GM10248 (cell line): ENCODE data around the gene ALG8.

Experiments
- CTCF ChIA-PET: fragments of 300-600 bp; sonication (Branson Sonifier 250); formaldehyde crosslinking; extraction: SDS; loops from one replicate; lab custom pipeline; 2021; ENCODE audit warnings: antibody characterized with exemption; lab: Yijun Ruan, JAX
- POLR2A ChIA-PET: fragments of 350-650 bp; sonication (Branson Sonifier 250); formaldehyde crosslinking; extraction: SDS; loops from one replicate; lab custom pipeline; 2020; ENCODE audit warnings: antibody characterized with exemption; lab: Yijun Ruan, JAX
- DNase-seq: peaks from one replicate; pipeline ENCODE4 v3.0.0; 2012; ENCODE audit errors: extremely low spot score
- TF ChIP-seq, protein P1 (sequence below): IDR thresholded peaks from 2 replicates; pipeline ENCODE4 v1.5.1; 2012; ENCODE audit warnings: mild to moderate bottlenecking, low read depth; ENCODE audit errors: extremely low read depth, missing control alignments, control extremely low read depth

ALG8 gene

DNA sequence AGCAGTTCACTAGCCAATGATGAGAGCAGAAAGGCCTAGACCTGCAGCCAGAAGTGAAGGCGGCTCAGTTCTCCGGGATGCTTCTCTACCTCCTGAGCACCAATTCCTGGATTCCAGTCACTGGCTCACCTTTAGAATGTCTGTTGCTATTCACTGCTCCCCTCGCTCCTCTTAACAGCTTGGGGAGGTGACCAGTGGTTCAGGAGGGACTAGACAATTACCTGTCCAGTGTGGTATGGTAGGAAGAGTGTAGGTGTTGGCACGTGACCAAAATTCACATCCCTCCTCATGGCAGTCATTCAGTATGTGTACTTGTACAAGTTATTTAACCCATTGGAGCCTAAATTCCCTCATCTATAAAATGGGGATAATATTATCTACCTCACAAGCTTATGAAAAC is 71.7 kb downstream of the ALG8 start:
- ChIA-PET CTCF (interaction anchor here (1.3 to 1.7 kb wide), 2 partner anchors 9 to 22 kb away, joined by 3 to 5 read pairs; no protein-coding TSS in a partner anchor), POLR2A (no interaction called here)
- DNase-seq: no peak
- TF ChIP-seq, protein P1, sequence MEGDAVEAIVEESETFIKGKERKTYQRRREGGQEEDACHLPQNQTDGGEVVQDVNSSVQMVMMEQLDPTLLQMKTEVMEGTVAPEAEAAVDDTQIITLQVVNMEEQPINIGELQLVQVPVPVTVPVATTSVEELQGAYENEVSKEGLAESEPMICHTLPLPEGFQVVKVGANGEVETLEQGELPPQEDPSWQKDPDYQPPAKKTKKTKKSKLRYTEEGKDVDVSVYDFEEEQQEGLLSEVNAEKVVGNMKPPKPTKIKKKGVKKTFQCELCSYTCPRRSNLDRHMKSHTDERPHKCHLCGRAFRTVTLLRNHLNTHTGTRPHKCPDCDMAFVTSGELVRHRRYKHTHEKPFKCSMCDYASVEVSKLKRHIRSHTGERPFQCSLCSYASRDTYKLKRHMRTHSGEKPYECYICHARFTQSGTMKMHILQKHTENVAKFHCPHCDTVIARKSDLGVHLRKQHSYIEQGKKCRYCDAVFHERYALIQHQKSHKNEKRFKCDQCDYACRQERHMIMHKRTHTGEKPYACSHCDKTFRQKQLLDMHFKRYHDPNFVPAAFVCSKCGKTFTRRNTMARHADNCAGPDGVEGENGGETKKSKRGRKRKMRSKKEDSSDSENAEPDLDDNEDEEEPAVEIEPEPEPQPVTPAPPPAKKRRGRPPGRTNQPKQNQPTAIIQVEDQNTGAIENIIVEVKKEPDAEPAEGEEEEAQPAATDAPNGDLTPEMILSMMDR: no peak

DNA sequence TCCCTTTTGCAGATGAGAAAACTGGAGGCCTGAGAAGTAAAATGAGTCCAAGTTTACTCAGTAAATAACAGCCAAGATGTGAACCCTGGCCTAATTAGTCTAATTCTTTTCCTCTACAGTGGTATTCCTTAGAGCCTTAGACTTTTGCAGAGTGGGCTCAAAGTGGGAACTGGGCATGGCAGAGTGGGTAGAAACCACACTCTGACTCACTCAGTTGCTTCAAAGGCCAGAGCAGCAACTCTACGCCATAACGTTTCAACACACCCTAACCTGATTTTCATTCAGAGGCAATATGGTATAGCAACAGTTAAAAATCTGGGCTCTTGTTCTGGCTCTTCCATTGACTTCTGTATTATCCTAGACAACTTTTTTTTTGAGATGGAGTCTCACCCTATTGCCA is 73.0 kb downstream of the ALG8 start:
- no peak for DNase-seq
- ChIA-PET CTCF (interaction anchor here (0.9 to 1.9 kb wide), 2 partner anchors 10 to 21 kb away, joined by 4 to 7 read pairs; no protein-coding TSS in a partner anchor), POLR2A (no interaction called here)
- TF ChIP-seq, protein P1: no peak

DNA sequence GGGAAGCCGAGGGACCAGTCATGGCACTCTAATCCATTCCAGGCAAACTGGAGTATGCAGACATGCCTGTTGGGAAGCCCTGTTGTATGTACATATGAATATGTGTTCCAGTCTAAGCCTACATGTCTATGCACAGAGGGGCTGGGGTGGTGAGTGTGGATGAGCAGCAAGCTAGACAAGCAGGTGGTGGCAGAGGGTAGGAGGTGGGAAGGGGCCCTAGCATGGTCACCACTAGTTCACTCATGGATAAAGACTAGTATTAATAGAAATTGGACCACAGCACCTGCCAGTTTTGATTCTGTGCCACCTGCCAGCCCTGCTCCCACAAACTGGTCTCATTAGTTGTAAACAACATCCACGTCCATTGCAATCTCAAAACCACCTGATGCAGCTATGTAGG is 74.2 kb downstream of the ALG8 start:
- DNase-seq: no peak
- CTCF ChIA-PET: interaction anchor here (0.9 to 1.9 kb wide), 2 partner anchors 11 to 20 kb away, joined by 4 to 7 read pairs; no protein-coding TSS in a partner anchor
- POLR2A ChIA-PET: no interaction called here
- TF ChIP-seq, protein P1: no peak

DNA sequence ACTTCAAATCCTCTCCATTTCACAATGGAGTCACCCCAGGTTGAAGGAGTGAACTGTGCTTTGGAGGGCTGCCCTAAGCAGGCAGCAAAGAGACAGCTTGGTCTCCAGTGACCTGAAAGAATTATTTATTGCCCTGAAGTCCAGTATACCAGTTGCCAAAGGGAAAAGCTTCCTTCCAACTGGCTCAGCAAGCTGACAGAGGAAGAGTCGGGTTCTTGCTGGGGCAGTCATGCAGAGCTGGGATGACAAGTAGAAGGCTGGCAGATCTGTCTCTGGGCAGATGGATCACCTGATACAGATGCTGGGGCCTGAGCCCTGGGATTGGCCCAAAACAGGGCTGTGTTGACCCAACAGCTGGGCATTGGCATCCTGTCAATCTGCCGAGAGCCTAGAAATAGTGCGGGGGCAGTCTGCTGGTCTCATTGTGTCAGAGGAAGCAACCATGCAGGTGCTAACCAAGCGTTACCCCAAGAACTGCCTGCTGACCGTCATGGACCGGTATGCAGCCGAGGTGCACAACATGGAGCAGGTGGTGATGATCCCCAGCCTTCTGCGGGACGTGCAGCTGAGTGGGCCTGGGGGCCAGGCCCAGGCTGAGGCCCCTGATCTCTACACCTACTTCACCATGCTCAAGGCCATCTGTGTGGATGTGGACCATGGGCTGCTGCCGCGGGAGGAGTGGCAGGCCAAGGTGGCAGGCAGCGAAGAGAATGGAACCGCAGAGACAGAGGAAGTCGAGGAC is 75.8 kb downstream of the ALG8 start, which contains the start of gene THRSP:
Gene THRSP (plus strand): TSS at position 422 of the 742 bp plus-strand sequence. CDS start 21 bp downstream, at position 443.
- ChIA-PET POLR2A (no interaction called here), CTCF (interaction anchor here (1.0 to 1.3 kb wide), 2 partner anchors 17 to 18 kb away, joined by 3 to 6 read pairs; no protein-coding TSS in a partner anchor)
- DNase-seq: no peak
- TF ChIP-seq, protein P1: no peak

DNA sequence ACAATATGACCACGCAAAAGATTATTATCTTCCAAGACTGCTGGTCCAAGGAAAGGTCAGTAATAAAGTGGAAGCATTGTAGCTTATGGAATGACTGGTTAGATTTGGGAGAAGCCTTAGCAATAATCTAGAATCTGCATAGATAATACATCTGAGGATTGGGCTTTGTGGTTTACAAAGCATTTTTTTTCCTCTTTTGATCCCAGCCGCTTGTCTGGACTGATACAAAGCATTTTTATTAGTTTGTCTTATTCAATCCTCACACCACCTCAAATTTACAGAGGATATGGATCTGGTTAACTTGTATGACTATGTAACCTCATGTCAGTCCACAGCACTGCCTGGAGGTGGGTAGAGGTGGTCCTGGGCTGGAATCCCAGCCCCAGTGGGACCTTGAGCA is 76.8 kb downstream of the ALG8 start:
- ChIA-PET POLR2A (no interaction called here), CTCF (interaction anchor here (1.3 kb wide), 1 partner anchor 17 kb away, joined by 6 read pairs; no protein-coding TSS in a partner anchor)
- TF ChIP-seq, protein P1: no peak
- DNase-seq: no peak

DNA sequence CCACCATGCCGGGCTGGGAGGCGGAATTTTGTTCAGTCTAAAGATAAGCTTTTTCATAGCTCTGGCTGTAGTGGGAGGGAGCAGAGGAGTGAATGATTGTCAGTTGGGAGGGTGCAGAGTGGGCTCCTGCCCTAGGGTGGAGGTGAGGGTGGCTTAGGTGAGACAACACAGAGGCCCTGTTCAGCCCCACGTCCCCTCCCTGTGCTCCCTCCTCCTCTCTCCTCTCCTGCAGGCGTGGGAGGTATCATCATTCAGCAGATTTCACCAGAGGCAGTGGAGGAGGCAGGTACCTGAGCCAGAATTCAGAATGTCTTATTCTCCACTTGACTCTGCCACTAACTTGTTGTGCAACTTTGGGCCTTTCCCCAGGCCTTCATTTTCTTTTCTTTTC is 77.5 kb downstream of the ALG8 start:
- CTCF ChIA-PET: interaction anchor here (0.7 to 1.9 kb wide), 2 partner anchors 14 to 21 kb away, joined by 3 to 7 read pairs; no protein-coding TSS in a partner anchor
- TF ChIP-seq, protein P1: no peak
- POLR2A ChIA-PET: no interaction called here
- no peak for DNase-seq
